PC-3 (cell line): ENCODE measurements around the gene C11orf91. TPM values are rescaled to one million over a fixed set of nuclear protein-coding genes. Genes with fewer than 3 reads are reported as not detected.

ENCODE experiments used
- ATAC-seq: fragments of 200-7000 bp; cut with Tn5 transposase; 2 replicates; pipeline ENCODE4 v1.9.1; 2020; ENCODE audit warnings: mild to moderate bottlenecking, moderate library complexity
- Bru-seq: library from RNA; stranded (reverse); fragments of 400-500 nt; gene quantifications from one replicate; lab custom pipeline; 2021; lab: Mats Ljungman, UMichigan
- BruChase-seq, 2 experiments: library from RNA; stranded (reverse); fragments of 400-500 nt; gene quantifications; one replicate each; lab custom pipeline; 2021; lab: Mats Ljungman, UMichigan
- BruUV-seq: library from RNA; stranded (reverse); fragments of 400-500 nt; replicated peaks from 2 replicates; lab custom pipeline; 2021; lab: Mats Ljungman, UMichigan
- CTCF ChIA-PET: fragments of 300-600 bp; sonication (Branson Sonifier 250); formaldehyde crosslinking; loops from one replicate; lab custom pipeline; 2022; ENCODE audit warnings: antibody characterized with exemption; lab: Charles Lee
- POLR2A ChIA-PET: fragments of 300-600 bp; sonication (Branson Sonifier 250); formaldehyde crosslinking; loops from one replicate; lab custom pipeline; 2022; ENCODE audit warnings: antibody characterized with exemption; ENCODE audit not compliant: unreplicated experiment; lab: Charles Lee
- DNase-seq: peaks from one replicate; pipeline ENCODE4 v3.0.0-alpha.2; 2015
- H2AFZ ChIP-seq: fragments of 300-600 bp; sonication (generic); 2 replicates; pipeline ENCODE4 v1.6.0; 2016; ENCODE audit warnings: antibody characterized with exemption, low read length
- H3F3A ChIP-seq: fragments of 300-600 bp; sonication (generic); one replicate; pipeline ENCODE4 v1.6.0; 2017; ENCODE audit warnings: antibody characterized with exemption, low read length, control low read depth, mild to moderate bottlenecking; ENCODE audit not compliant: unreplicated experiment
- H3K27ac ChIP-seq: fragments of 300-600 bp; sonication (generic); 2 replicates; pipeline ENCODE4 v1.5.1; 2016; ENCODE audit warnings: mild to moderate bottlenecking, low read length
- H3K27me3 ChIP-seq: fragments of 300-600 bp; sonication (generic); 2 replicates; pipeline ENCODE4 v1.6.1; 2016; ENCODE audit warnings: low read length, mixed read lengths
- H3K36me3 ChIP-seq: fragments of 300-600 bp; sonication (generic); 2 replicates; pipeline ENCODE4 v1.6.1; 2016; ENCODE audit warnings: low read depth, mixed run types, low read length, mixed read lengths
- H3K4me1 ChIP-seq: fragments of 300-600 bp; sonication (generic); 2 replicates; pipeline ENCODE4 v1.5.1; 2016; ENCODE audit warnings: low read length; ENCODE audit not compliant: insufficient read depth
- H3K4me2 ChIP-seq: fragments of 300-600 bp; sonication (generic); 2 replicates; pipeline ENCODE4 v1.6.0; 2016; ENCODE audit warnings: low read length
- H3K4me3 ChIP-seq: fragments of 300-600 bp; sonication (generic); 2 replicates; pipeline ENCODE4 v1.5.1; 2016; ENCODE audit warnings: mild to moderate bottlenecking, low read length, mixed read lengths
- H3K79me2 ChIP-seq: fragments of 300-600 bp; sonication (generic); 2 replicates; pipeline ENCODE4 v1.6.1; 2017; ENCODE audit warnings: low read length, mixed read lengths
- H3K9ac ChIP-seq: fragments of 300-600 bp; sonication (generic); 2 replicates; pipeline ENCODE4 v1.6.0; 2016; ENCODE audit warnings: mild to moderate bottlenecking, low read length
- H3K9me2 ChIP-seq: fragments of 300-600 bp; sonication (generic); replicated peaks from 2 replicates; pipeline ENCODE4 v1.6.1; 2016; ENCODE audit warnings: mixed run types, low read length, mixed read lengths
- H3K9me3 ChIP-seq: fragments of 300-600 bp; sonication (generic); 2 replicates; pipeline ENCODE4 v1.6.1; 2016; ENCODE audit warnings: low read length, mixed read lengths
- H4K20me1 ChIP-seq: fragments of 300-600 bp; sonication (generic); 2 replicates; pipeline ENCODE4 v1.6.1; 2016; ENCODE audit warnings: low read length, mixed read lengths
- CTCF ChIP-seq: fragments of 300-600 bp; sonication (generic); conservative IDR thresholded peaks from 2 replicates; pipeline ENCODE4 v1.5.1; 2017; ENCODE audit warnings: antibody characterized with exemption, low read depth, mild to moderate bottlenecking, low read length
- EZH2 ChIP-seq: fragments of 300-600 bp; sonication (generic); IDR thresholded peaks from one replicate; pipeline ENCODE4 v1.6.1; 2017; ENCODE audit warnings: antibody characterized with exemption, mild to moderate bottlenecking, low read length; ENCODE audit not compliant: unreplicated experiment
- EZH2phosphoT487 ChIP-seq: fragments of 300-600 bp; sonication (generic); IDR thresholded peaks from 2 replicates; pipeline ENCODE4 v1.6.1; 2018; ENCODE audit warnings: mild to moderate bottlenecking, antibody characterized with exemption, low read length, borderline replicate concordance
- intact Hi-C: fragments of 100-400 bp; cut with micrococcal nuclease; formaldehyde crosslinking; loops from 2 replicates; pipeline ENCODE4 v1.9.0; 2023
- long read RNA-seq: library from polyadenylated mRNA; unstranded; transcript quantifications from one replicate; pipeline ENCODE4 v2.0.0, GENCODE V29; 2021; ENCODE audit not compliant: unreplicated experiment
- total RNA-seq: library from RNA; depleted of rRNA; stranded (reverse); fragments of >200 nt; gene quantifications from 2 replicates; pipeline ENCODE4 v1.2.3, GENCODE V29; 2014; rRNA removed

The C11orf91 gene
- 1.0 TPM in 1 of 2 replicates, not detected in the other for total RNA-seq
- percentile 54 among the genes with signal in this experiment for Bru-seq, nascent RNA
- BruChase-seq, experiment 1, labeled RNA remaining after a 6-hour chase: percentile 43 among the genes with signal in this experiment
- percentile 59 among the genes with signal in this experiment for BruChase-seq, experiment 2, labeled RNA remaining after a 2-hour chase
- long read RNA-seq: 0 reads

GRCh38 chr11:33700502-33701271 lies at the start of gene C11orf91:
TSS of gene C11orf91 (minus strand) at chr11:33700826. CDS start at chr11:33700740, 86 bp downstream.
- ChIA-PET POLR2A (interaction anchor here (0.6 to 3.4 kb wide), 6 partner anchors 10 to 53 kb away, joined by 3 to 45 read pairs (median 9); partner anchors contain the start of gene CD59), CTCF (interaction anchor here (0.6 to 2.6 kb wide), 5 partner anchors 9 to 678 kb away, joined by 3 to 17 read pairs (median 7); partner anchors contain the start of gene CD59)
- Histone ChIP-seq H2AFZ (peak within 1 kb of the TSS; percentile 64; the same call in 1 of the 2 replicates), H3K27ac (peak within 1 kb of the TSS; percentile 99), H3K9me3 (no peaks in the 10 kb centered on the region), H3K9me2 (no peaks in the 10 kb centered on the region), H3K9ac (peak within 1 kb of the TSS; percentile 97), H3K4me2 (peak within 1 kb of the TSS; percentile 85), H3F3A (peaks cover 15% of the 10 kb centered on the region), H3K36me3 (peaks cover 8% of the 10 kb centered on the region; the same call in 1 of the 2 replicates), H3K27me3 (no peaks in the 10 kb centered on the region), H3K4me1 (peaks cover 67% of the 10 kb centered on the region), H4K20me1 (no peaks in the 10 kb centered on the region), H3K79me2 (no peaks in the 10 kb centered on the region), H3K4me3 (peak within 1 kb of the TSS; percentile 61)
- no TSS peak for BruUV-seq
- peak; percentile 45 for ATAC-seq
- intact Hi-C loops: loop anchor here (1.0 kb wide), 1 partner anchor 10 kb away; no protein-coding TSS in a partner anchor
- no peak for TF ChIP-seq EZH2
- TF ChIP-seq CTCF: no peak
- no peak for TF ChIP-seq EZH2phosphoT487
- DNase-seq: peak; percentile 93

GRCh38 chr11:33747979-33748378 lies 47.4 kb upstream of the C11orf91 start:
- BruUV-seq: no TSS peak
- intact Hi-C loops: no loop called here
- Histone ChIP-seq H3K9me3 (no peaks in the 10 kb centered on the region), H3K4me2 (no peak overlapping the region), H3K4me1 (no peaks in the 10 kb centered on the region), H3K79me2 (no peaks in the 10 kb centered on the region), H3K9me2 (no peaks in the 10 kb centered on the region), H3K9ac (no peak overlapping the region), H3F3A (no peaks in the 10 kb centered on the region), H4K20me1 (no peaks in the 10 kb centered on the region), H3K4me3 (no peak overlapping the region), H2AFZ (no peak overlapping the region), H3K27me3 (no peaks in the 10 kb centered on the region), H3K27ac (no peak overlapping the region), H3K36me3 (0 out of 2 replicates have a peak, but pooled peaks cover 2% of the 10 kb centered on the region)
- TF ChIP-seq EZH2: no peak
- no peak for TF ChIP-seq CTCF
- TF ChIP-seq EZH2phosphoT487: no peak
- POLR2A ChIA-PET: no interaction called here
- CTCF ChIA-PET: no interaction called here
- peak; percentile 38; the same call in 1 of the 2 replicates for ATAC-seq
- DNase-seq: no peak
